ENCODE results near the gene CMTM1.

DNA sequence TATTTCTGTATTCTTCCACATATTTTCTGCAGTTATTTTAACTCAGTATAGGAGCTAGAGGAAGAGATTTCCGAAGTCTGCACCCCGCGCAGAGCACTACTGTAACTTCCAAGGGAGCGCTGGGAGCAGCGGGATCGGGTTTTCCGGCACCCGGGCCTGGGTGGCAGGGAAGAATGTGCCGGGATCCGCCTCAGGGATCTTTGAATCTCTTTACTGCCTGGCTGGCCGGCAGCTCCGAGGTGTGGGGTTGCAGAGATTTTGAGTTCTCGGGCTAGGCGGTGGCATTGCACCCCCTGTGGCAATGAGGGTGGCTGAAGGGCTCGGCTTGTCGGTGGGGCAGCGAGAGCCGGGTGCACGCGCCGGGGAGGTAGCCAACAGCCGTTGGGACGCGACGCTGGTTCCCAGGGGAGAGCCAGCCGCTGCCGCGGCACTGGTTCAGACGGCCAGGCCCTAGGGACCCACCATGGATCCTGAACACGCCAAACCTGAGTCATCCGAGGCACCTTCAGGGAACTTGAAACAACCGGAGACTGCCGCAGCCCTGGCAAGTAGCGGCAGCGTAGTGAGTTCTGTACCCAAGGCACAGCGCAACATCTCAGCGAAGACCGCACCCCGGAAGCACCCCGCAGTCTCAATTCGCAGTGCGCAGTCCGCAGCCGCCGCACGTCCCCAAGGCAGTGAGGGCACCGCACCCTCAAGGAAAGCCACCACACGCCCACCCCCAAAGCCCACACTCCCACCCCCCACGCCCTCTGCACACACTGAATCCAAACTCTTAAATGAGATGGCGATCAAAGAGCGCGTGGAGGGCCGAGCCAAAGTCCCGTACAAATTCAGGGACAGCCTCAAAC lies at the start of gene CMTM1:
- TF ChIP-seq, protein P1, sequence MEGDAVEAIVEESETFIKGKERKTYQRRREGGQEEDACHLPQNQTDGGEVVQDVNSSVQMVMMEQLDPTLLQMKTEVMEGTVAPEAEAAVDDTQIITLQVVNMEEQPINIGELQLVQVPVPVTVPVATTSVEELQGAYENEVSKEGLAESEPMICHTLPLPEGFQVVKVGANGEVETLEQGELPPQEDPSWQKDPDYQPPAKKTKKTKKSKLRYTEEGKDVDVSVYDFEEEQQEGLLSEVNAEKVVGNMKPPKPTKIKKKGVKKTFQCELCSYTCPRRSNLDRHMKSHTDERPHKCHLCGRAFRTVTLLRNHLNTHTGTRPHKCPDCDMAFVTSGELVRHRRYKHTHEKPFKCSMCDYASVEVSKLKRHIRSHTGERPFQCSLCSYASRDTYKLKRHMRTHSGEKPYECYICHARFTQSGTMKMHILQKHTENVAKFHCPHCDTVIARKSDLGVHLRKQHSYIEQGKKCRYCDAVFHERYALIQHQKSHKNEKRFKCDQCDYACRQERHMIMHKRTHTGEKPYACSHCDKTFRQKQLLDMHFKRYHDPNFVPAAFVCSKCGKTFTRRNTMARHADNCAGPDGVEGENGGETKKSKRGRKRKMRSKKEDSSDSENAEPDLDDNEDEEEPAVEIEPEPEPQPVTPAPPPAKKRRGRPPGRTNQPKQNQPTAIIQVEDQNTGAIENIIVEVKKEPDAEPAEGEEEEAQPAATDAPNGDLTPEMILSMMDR (IDR thresholded peaks at IDR 0.05 in 8 of 11, conservative IDR thresholded peaks at IDR 0.05 in 3 of 11), result no peak
- TF ChIP-seq POLR2A (IDR thresholded peaks at IDR 0.05), result no peak

Measured in spleen (tissue), 7 donors.